Ecto neural progenitor cell (in vitro differentiated cells): ENCODE data around the gene MINK1.

Experiments
- DNase-seq: peaks from one replicate; pipeline ENCODE4 v3.0.0-alpha.2; 2018; ENCODE audit warnings: low spot score

MINK1 gene

DNA sequence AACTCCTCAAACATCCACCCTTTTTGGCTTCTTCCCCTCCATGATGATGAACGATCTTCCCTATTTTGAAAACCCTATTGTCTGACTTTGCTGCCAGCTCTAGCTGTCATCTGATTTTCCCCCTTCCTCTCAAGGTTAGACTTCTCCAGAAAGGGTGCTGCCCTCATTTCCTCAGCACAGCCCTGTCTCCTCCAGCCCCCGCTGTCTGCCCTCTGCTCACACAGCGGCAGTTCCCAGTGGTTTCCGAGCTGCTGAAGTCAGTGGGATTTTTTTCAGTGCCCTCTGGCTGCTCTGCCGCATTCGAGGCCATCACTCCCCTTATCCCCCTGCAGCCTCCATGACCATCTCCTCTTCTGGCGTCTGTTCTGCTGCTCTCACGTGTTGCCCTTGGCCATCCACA, 39.6 kb downstream of the MINK1 start:
- DNase-seq: no peak

DNA sequence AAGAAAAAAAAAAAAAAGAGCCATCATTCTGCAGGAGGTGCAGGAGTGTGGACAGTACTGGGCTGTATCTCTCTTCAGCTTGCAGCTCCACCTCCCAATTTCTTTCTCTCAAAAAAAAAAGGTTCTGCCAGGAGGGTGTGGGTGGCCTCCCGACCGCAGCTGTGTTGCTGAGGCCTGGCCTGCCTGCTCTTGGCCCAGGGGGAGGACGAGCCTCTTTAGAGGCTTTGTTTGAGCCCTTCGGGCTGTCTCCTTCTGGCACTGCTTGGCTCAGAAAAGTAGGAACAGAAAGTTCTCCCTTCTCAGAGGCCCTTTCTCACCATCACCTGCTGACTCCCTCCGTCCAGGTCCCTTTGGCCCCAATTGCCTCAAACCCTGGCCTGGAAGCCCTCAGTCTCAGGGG, 43.9 kb downstream of the MINK1 start:
- DNase-seq: peak; percentile 56

DNA sequence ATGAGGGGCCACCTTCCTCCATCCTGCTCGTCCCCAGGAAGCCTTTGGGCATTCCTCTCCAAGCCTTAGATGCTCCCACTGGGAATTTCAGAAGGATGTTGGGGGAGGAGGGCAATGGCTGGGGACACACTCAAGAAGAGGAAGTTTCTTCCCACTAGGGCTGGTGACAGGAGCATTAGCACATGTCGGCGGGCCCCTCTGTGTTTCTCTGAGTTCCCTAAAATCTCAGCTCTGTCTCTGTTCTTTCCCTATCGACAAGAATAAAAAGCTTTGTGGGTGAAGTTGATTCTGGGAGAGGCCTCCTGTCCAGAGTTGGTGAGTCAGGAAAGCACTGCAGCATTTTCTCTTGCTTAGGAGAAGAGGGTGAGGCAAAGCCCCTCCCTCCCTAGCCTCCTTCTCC, 46.5 kb downstream of the MINK1 start:
- no peak for DNase-seq

DNA sequence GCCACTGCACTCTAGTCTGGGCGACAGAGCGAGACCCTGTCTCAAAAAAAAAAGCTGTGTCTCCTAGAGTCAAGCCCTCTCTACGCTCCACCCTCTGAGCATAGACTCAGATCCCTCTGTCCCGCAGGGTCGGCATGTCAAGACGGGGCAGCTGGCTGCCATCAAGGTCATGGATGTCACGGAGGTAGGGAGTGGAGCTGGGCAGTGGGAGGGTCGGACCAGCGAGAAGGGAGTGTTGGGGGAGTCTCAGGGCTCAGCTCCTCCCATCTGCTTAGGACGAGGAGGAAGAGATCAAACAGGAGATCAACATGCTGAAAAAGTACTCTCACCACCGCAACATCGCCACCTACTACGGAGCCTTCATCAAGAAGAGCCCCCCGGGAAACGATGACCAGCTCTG, 47.7 kb downstream of the MINK1 start:
- DNase-seq: no peak

DNA sequence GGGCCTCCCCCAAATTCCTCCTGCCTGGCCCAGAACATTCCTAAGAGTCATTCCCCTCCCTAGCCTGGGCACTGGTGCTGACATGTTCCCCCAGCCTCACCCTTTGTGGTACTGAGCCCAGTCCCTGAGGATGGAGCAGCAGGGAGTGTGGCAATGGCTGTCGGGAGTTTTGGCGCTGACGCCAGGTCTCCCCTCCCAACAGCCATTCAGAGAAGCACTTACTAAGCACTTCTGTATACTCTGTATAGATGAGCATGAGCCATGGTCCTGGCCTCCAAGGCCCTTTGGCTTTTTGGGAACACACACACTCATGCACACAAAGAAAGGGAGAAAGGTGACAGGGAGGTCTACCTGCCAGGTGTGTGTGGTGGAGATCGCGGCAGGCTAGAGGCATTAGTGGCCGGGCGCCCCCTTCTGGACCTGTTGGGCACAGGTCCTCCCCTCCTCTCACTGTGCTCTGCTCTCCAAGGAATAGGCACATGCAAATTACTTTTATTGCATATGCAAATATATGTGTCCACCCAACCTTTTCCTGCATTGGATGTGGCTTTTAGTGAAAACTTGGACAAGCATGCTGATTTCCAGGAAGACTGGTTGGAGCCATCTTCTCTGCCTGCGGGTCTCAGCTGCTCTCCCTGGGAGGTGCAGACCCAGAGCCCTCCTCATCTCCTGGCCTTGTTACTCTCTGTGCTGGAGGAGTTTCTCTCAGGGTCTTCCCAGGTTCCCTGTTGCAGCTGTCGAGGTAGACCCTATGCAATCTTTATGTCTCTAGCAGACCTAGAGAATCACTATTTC, 48.8 kb downstream of the MINK1 start:
- peak; percentile 80 for DNase-seq

DNA sequence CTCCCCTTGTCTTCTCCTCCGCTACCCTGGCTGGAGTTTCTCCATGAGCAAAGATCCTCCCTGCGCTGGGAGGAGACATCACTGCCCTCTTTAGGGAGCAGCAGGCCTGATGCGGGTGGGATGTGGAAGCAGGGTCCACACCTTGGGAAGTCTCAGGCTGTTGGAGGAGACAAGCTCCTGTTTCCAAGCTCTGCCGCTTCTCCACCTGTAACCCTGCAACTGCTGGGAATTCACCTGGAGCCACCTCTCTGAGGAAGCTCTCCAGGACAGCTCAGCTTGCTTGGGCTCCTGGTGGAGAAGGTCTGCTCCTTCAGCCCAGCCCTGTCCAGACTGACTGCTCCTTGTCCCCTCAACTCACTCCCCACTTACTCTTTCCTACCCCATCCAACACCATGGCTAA, 51.3 kb downstream of the MINK1 start:
- no peak for DNase-seq

DNA sequence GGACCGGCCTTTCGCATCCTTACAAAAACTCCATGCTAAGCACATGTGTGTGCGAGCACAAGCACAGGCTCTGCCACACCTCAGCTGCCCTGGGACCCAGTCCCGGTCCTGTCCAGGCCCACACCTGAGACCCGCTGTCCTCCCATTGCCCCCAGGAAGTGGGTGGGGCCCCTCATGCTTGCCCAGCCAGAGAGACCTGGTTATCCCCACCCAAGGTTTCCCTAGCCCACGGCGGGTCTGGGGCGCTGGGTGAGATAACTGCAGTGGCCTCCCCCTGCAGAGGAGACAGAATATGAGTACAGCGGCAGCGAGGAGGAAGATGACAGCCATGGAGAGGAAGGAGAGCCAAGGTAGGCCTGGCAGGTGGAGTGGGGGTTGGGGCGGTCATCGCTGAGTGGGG, 53.7 kb downstream of the MINK1 start:
- DNase-seq: no peak

DNA sequence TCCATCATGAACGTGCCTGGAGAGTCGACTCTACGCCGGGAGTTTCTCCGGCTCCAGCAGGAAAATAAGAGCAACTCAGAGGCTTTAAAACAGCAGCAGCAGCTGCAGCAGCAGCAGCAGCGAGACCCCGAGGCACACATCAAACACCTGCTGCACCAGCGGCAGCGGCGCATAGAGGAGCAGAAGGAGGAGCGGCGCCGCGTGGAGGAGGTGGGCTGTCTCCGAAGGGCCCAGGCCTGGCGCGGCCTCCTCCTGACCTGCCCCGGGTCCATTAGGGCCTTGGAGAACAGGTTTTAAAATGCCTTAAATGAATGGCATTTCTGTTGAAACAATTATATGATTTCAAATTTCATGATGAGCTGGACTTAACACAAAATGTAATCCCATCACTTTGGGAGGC, 54.4 kb downstream of the MINK1 start:
- DNase-seq: no peak

DNA sequence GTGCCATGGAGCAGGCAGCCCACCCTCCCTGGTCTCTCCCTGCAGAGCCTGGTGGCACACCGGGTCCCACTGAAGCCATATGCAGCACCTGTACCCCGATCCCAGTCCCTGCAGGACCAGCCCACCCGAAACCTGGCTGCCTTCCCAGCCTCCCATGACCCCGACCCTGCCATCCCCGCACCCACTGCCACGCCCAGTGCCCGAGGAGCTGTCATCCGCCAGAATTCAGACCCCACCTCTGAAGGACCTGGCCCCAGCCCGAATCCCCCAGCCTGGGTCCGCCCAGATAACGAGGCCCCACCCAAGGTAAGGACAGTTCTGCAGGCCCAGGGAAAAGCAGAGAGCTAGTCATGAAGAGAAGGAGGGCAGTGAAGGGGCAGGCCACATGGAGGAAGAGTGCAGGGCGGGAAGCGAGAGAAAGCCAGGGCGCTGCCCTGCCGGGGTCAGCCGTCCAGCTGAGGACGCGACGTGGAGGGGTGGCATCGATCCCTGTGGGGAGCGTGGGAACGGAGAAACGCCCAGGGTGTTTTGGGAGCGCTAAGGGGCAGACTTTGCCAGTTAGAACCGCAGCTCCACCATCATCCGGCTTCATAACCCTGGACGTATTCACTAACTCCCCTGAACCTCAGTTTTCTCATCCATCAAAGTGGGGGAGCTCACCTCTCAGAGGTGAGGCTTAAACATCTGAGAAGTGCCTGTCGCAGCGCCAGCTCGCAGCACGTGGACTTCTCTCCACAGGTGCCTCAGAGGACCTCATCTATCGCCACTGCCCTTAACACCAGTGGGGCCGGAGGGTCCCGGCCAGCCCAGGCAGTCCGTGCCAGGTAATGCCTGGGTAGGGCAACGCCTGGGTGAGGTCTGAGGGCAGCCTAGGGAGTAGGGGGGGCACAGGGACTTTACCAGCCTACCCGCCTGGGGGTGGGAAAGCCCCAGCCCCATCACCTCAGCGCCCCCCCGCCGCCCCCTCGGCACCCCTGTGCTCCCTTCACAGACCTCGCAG, 58.6 kb downstream of the MINK1 start:
- peak; percentile 46 for DNase-seq

DNA sequence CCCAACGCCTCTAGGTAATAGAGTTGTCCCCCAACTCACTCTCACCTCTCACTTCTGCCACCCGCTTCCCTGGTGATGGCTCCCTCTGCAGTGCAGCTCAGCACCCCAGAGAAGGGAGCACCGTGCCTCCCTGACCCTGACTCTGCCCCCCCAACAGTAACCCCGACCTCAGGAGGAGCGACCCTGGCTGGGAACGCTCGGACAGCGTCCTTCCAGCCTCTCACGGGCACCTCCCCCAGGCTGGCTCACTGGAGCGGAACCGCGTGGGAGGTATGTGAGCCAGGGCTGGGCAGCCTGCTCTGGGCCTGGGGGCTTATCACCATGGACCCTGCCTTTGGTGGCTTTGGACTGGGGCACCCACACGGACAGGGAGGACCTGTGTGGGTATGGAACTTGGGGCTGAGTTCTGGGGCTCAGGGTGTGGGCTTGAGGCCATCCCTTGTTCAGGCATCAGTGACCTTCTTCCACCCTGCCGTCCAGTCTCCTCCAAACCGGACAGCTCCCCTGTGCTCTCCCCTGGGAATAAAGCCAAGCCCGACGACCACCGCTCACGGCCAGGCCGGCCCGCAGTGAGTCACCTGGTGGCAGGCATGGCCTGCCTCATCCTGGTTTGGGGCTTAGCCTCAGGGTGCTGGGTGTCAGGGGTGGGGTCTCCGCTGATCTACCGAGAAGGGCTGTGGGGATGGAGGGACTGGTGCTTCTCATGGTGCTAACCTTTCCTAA, 59.5 kb downstream of the MINK1 start:
- DNase-seq: no peak

DNA sequence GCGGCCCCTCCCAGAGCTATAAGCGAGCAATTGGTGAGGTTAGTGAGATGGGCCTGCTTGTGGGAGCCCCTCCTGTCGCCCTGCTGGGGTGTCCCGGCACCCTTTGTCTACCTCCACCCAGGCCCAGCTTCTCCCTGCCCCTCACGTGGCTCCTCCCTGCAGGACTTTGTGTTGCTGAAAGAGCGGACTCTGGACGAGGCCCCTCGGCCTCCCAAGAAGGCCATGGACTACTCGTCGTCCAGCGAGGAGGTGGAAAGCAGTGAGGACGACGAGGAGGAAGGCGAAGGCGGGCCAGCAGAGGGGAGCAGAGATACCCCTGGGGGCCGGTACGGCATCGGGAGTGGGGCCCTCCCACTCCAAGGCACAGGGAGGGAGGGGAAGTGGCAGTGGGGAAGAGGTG, 60.1 kb downstream of the MINK1 start:
- DNase-seq: no peak

DNA sequence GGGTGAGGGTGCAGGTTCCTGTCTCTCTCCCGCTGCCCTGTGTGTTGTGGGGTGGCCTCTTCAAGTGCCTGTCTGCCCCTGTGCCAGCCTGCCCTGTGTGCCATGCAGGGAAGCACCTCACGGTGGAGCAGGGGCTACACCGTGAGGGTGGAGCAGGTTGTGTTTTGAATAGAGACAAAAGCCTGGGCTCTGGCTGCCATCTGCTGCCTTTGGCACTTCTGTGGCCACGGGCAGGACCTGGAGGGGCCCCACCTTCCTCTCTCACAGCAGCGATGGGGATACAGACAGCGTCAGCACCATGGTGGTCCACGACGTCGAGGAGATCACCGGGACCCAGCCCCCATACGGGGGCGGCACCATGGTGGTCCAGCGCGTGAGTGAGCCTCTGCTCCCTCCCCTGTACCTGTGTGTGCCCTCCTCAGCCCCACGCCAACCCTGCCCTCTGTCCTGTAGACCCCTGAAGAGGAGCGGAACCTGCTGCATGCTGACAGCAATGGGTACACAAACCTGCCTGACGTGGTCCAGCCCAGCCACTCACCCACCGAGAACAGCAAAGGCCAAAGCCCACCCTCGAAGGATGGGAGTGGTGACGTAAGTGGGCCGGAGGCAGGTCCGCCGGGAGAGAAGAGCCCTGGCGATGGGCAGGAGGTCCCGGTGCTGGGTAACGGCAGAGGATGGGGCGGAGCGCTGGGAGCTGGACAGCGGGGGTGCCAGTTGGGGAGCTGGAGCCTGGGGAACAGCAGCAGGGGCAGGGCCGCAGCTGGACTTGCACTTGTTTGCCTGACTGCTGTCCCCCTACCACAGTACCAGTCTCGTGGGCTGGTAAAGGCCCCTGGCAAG, 60.8 kb downstream of the MINK1 start:
- DNase-seq: no peak

DNA sequence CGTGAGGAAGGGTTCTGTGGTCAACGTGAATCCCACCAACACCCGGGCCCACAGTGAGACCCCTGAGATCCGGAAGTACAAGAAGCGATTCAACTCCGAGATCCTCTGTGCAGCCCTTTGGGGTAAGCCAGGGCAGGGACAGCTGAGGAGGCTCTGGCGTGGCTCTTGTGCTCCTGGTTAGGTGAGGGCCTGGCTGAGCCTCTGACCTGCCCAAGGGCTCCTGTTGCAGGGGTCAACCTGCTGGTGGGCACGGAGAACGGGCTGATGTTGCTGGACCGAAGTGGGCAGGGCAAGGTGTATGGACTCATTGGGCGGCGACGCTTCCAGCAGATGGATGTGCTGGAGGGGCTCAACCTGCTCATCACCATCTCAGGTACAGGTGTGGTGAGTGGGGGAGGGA, 62.0 kb downstream of the MINK1 start:
- DNase-seq: no peak

DNA sequence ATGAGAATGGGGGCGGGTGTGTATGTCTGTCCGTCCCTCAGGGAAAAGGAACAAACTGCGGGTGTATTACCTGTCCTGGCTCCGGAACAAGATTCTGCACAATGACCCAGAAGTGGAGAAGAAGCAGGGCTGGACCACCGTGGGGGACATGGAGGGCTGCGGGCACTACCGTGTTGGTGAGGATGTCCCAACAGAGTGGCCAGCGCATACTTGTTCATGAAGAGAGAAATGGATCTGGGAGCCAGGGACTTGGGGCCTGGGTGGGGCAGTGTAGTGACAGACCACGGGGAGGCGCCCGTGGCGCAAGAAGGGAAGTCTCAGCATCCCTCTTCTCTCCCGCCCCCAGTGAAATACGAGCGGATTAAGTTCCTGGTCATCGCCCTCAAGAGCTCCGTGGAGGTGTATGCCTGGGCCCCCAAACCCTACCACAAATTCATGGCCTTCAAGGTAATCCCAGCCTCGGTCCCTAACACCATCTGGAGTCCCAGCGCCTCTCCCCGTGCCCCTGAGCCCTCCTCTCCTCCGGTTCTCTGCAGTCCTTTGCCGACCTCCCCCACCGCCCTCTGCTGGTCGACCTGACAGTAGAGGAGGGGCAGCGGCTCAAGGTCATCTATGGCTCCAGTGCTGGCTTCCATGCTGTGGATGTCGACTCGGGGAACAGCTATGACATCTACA, 62.7 kb downstream of the MINK1 start:
- DNase-seq: no peak

DNA sequence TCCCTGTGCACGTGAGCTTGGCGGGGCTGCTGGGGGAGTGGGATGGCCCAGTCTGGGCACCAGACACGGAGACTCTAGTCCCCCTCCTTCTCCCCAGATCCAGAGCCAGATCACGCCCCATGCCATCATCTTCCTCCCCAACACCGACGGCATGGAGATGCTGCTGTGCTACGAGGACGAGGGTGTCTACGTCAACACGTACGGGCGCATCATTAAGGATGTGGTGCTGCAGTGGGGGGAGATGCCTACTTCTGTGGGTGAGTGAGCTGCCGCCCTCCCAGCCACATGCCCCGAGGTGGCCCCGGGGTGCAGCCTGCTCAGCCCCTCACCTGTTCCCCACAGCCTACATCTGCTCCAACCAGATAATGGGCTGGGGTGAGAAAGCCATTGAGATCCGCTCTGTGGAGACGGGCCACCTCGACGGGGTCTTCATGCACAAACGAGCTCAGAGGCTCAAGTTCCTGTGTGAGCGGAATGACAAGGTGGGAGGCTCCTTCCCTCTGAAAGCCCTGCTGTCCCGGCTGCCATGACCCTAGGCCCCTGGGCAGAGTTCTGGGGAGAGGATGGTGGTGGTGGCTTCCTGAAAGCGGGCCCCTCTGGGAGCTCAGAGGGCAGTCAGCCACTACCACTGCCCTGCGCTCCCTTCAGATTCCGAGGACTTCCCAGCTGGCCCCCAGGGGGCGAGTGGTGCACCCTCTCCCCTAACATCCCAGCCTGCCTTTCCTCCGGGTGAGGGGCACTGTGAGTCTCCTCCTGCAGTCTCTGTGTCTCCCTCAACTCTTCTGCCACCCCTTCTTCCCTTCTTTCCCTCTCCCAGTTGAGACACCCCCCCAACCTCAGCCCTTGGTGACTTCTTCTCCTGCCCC, 63.4 kb downstream of the MINK1 start:
- DNase-seq: no peak

DNA sequence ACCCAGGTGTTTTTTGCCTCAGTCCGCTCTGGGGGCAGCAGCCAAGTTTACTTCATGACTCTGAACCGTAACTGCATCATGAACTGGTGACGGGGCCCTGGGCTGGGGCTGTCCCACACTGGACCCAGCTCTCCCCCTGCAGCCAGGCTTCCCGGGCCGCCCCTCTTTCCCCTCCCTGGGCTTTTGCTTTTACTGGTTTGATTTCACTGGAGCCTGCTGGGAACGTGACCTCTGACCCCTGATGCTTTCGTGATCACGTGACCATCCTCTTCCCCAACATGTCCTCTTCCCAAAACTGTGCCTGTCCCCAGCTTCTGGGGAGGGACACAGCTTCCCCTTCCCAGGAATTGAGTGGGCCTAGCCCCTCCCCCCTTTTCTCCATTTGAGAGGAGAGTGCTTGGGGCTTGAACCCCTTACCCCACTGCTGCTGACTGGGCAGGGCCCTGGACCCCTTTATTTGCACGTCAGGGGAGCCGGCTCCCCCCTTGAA, 64.1 kb downstream of the MINK1 start:
- DNase-seq: no peak

DNA sequence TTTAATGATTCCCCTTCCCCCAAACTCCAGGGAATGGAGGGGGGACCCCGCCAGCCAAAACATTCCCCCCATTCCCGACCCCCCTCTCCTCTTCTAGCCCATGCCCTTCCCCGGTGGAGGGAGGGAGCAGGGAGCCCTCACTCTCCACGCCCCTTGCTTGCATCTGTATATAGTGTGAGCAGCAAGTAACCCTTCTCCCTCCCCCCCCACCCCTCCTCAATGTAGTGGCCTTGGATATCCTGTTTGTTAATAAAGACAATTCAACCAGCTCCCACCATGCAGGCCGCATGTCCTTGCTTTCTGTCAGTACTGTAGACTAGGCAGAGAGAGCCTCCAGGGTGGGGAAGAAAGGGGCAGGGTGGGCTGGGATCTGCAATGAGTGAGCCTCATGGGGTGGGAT, 64.6 kb downstream of the MINK1 start:
- no peak for DNase-seq

DNA sequence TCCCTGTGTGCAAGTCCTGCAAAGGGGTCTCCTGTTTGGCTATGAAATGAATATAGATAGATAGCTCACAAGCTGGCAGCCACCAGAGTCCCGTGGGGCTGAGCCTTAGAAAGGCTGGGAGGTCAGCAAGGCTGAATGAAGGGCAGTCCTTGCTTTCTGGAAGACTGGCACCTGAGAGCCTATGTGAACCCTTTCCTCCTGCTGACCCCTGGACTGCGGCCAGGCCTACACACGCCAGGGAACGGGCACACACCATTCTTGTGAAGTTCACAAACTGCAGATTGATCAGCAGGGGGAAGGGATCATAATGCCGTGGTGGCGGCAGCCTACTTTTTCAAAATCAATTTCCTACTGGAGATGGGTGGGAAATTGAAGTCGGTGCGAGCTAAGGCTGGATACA, 65.2 kb downstream of the MINK1 start:
- DNase-seq: peak; percentile 45

DNA sequence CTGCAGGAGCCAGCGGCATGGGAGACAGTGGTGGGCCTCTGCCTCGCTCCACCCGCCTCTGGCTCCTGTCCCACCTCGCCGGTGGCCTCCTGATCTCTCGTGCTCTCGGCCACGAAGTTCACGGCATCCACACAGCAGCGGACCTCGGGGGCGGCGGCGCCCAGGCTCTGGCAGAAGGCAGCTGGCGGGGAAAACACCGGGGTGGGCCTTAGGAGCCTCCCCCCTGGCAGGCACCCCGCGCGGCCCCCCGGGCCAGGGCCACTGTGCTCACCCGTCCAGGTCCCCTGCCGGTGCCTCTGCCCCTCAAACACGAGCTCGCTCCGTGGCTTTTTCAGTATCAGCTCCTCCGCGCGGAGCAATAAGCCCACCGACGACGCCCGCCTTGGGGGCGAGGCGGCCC, 65.8 kb downstream of the MINK1 start:
- DNase-seq: peak; percentile 59
